DMS153 treated with DMSO at 0.1 percent for 48 hours (cell line): ENCODE results near the gene STK24.

Experiments used
- DNase-seq: peaks from one replicate; lab custom pipeline; 2025; ENCODE audit not compliant: unreplicated experiment; lab: John Stamatoyannopoulos, UW

The STK24 gene

DNA sequence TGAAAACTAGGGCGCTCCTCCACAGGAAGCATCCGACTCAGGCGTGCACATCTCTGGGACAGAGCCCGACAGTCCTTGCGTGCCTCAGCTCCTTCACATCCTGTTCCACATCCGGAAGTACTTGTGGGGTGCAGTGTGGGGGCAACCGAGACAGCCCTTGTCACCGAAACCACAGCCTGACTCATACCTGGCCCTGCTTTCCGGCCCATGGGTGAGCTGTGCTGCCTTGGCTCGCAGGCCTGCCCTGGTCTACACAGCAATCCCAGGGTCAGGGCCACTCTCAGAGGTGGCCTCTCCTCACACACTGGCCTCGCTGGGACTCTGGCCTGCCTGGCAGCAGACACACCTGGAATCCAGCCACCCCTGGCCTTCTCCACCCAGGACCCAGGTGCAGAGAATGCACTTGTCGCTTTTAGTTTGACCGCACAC is 100.4 kb downstream of the STK24 start:
- no peak for DNase-seq

- DNase-seq = no peak
These were observed 100.8 kb downstream of the STK24 start for GRCh38 chr13:98476106-98476505.

- DNase-seq = no peak
These were observed 101.4 kb downstream of the STK24 start for GRCh38 chr13:98475522-98475921.

DNA sequence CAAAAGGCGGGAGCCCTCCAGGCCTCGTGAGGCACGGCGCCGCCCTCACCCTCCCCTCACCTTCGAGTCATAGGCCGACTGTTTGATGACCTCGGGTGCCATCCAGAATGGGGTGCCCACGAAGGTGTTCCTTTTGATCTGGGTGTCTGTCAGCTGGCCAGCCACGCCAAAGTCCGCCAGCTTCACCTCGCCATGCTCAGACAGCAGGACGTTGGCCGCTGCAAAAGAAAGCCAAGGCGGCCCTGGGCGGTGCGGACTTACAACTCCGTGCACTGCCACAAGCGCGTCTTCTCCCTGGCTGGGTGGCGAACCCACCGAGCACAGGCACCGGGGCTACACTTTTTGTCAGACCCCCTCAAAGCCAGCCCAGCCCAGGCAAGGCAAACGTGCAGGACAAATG is 102.1 kb downstream of the STK24 start:
- no peak for DNase-seq

DNA sequence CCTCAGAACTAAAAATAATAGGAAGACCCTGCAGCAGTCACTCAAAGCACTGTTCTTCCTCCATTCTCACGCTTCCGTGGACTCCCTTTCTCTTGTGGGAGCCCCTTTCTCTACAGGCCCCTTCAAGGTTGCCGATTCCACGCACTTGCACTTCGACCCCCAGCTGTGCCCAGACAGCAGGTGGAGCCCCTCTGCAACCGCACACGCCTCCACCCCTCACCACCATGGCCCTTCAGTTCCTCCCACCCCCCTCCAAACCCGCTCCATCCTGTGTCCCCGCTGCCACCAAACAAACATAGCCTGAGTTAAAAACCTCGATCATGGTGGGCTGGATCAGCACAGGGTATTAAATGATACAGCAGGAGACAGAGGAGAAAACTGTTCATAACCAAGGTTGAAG is 102.6 kb downstream of the STK24 start:
- DNase-seq = no peak

DNA sequence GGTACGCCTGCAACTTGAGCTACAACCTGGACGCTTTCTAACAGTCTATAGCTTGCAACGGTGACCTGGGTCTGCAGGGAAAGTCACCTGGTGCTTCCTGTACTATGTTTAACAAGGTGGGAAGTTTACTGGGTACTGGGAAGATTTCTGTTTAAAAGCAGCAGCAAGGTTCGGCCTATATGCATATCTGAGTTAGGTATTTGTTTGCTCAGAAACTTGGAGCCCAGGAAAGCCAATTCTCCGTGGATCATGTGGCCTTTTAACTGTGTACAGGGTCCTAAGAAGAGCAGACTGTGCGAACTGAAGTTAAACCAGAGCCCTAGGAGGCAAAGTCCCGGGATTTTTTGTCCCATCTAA is 103.1 kb downstream of the STK24 start:
- no peak for DNase-seq

DNA sequence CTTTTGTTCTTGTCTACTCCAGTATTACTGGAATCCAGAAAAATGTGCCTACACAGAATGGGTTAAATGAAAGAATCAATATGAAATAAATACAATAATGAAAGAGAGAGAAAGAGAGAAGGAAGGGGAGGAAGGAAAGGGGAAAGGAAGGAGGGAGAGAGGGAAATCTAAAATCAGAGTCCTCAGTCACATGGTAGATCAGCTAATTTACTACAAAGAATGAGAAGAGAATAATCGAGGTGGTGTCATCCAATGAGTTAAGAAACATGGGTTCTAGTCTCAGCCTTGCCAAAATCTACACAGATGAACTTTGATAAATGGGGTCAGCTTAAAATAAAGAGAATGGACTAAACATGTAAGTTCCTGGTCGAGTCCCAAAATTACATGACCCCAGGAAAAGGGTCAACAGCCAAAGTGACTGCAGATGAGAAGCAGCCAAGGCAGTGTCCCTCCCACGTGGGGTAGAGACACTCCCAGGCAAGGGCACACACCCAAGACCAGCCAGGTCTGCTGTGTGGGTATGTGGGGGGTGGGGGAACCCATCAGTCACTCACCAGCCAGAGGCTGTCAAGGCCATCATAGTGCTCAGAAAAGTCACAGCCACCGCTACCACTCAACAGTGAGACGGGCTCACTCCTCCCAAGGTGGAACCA is 103.6 kb downstream of the STK24 start:
- no peak for DNase-seq

DNA sequence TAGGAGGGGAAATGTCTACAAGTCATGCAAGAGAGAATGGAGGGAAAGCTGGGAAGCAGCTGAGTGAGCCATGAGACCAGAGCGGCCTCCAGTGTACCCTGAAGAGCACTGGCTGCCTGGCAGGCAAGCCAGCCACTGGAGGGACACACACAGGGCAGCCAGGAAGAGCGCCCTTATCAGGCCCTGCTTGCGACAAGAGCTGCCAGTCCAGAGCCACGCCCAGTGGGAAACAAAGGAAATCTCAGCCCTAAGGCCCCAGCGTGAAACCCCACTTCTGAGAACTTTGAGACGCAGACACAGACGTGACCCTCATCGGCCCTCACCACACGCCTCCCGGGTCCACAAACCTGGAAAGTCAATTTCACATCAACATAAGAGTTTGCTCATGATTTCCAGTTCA is 105.0 kb downstream of the STK24 start:
- no peak for DNase-seq

GRCh38 chr13:98470920-98471319 is 106.0 kb downstream of the STK24 start:
- DNase-seq = no peak

DNA sequence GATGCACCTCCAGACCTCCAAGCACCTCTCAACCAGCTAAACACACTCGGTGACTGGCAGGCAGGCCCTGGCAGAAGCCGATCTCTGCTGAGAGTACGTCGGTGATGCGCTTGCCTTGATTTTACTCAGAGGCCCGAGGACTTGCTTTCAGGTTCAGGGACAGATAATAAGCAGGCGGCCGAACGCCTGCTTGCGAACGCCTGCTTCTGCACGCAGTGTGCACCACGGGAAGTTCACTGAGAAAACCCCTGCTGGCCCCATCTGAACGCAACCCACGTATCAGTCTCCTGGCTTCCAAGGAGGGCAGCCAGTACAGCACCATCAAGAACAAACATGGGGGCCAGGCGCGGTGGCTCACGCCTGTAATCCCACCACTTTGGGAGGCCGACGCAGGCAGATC is 108.0 kb downstream of the STK24 start:
- DNase-seq = no peak

DNA sequence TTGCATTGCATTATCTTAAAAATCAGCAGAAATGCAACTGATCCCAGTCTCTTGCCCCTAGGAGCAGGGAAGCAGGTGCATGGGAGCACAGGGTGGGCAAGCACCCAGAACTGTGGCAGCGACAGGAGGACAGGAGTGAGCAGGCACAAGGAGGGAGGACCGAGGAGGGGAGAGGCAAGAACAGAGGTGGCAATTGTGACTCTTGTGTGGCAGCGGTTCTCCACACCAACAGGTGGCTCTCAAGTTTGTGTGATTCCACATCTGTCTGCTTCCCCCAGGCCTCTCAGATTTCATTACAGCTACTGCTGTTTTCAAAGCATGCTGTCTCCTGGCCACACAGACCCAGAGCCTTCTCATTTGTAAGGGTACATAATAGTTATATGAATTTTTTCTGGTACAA is 108.5 kb downstream of the STK24 start:
- DNase-seq = no peak

DNA sequence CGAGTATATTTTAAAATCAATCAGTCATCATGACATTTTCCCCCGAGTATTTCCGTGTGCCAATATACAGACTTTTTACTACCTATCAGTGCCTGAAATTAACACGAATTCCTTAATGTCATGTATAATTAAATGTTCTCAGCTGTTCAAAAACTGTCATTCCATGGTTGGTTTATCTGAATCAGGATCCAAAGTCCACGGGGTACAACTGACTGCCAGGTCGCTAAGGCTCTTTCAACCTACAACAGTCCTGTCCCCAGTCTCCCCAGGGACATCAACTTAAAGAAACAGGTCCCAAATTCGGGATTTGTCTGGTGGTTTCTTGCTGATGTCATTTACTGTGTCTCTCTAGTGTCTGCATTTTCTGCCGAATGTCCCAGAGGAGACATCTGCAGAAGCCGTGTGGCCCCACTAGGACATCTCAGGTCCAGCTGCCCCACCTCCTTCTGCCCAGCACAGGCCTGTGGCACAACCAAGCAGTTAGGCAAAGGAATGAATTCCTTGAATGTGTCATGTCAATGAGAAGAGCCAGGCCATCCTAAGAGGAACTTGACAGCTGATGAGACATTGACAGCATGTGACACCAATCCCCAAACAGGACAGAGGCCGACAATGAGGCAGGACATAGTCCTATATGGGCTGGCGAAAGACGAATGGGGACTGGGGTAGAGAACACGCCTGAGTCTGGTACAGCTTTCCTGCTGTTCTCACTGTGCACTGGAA is 109.5 kb downstream of the STK24 start:
- DNase-seq = no peak

GRCh38 chr13:98466634-98467236 is 110.2 kb downstream of the STK24 start:
- DNase-seq = no peak

DNA sequence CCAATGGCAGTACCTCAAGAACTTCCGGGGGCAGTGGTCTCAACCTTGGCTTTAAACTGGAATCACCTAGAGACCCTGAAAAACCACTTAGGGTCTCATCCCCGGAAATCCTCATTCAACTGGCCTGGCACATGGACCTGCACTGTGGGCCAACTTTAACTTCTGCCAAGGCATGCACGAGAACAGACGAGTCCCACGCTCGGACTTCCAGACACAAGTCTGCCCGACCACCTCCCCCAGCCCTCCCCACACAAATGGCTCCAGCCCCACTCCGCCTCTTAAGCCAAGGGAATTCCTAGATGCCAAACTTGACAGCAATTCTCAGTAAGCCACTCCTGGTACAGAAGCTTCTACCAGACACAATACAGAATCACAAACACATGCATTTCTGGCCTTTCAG is 114.0 kb downstream of the STK24 start:
- no peak for DNase-seq

- no peak for DNase-seq
These were observed 114.5 kb downstream of the STK24 start for GRCh38 chr13:98462241-98462882.

DNA sequence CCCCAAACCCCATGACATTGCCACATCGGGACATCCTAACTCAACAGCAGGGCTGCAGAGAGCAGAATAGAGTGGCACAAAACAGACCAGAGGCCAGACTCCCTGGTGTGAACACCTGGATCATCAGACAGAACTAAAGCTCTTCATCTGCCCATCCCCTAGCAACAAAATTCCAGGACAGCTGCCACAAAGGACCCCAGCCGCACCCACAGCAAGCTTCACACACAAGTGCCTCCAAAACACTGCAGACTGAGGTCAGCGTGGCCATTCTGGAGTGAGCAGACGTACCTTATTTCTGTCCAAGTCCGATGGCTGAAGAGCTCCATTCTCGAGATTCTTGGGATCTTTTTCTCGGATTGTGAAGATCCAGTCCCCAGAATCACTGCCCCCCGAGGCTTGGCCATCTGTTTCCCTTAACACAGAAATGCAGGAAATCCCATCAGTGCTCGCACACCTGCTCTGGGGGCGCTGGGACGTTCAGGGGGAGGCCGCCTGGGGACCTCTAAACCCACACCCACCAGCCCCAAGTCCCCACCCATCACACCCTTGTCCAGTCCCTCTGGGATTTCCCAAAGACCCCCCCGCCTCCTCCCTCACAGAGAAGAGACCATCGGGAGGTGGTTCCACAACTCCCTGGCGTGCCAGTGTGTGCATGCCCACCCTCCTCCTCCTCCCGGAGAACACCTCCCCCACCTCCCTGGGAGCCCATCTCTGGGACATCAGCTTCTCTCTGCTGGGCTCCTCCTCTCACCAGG is 115.2 kb downstream of the STK24 start:
- no peak for DNase-seq

GRCh38 chr13:98460516-98460915 is 116.4 kb downstream of the STK24 start:
- no peak for DNase-seq

- DNase-seq = no peak
These were observed 117.1 kb downstream of the STK24 start for GRCh38 chr13:98459721-98460370.

GRCh38 chr13:98459171-98459681 is 117.7 kb downstream of the STK24 start:
- DNase-seq = no peak

DNA sequence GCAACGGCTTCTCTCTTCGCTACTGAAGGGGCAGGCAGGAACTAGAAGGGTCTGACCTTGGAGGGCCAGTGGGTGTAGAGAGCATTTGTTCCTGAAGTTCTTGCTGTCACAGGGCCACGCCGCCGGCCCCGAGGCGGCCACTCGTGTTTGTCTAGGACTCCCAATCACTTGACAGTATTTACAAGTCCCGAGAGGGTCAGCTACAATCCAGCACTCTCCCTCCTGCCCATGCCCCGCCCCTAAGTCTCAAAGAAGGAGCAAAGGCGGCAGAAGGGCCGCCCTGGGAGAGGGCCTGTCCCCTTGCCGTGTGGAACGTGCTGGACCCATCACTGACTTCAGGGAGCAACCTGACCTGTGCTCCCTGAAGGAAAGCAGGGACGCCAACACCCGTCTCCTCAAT is 118.5 kb downstream of the STK24 start:
- DNase-seq = no peak

GRCh38 chr13:98457053-98457452 is 119.9 kb downstream of the STK24 start:
- no peak for DNase-seq
